Natural killer cell (primary cell): Measurements from ENCODE around the gene SLC6A16. TPM values are rescaled to one million over a fixed set of nuclear protein-coding genes. Genes with fewer than 3 reads are reported as not detected.
"Not testable (repeated sequence)": the region's sequence is repeated elsewhere in the genome, so short reads cannot be mapped to it uniquely, and the experiment has no call there.

Source experiments
- ATAC-seq, 3 donors: fragments of 150-1000 bp in 2 of 3; fragments of 200-7000 bp in 1 of 3; cut with Tn5 transposase; 1 replicate in 1 of 3; 2 replicates in 2 of 3; pipeline ENCODE4 v1.10.0; 2021; ENCODE audit warnings: mild to moderate bottlenecking in 2 of 3, moderate library complexity in 2 of 3
- DNase-seq, 2 donors: peaks; one replicate each; pipeline versions ENCODE4 v3.0.0 to v3.0.0-alpha.2; 2013 to 2021; ENCODE audit warnings: mixed read lengths in 1 of 2
- H3K27ac ChIP-seq: one replicate; pipeline ENCODE4 v1.5.1; 2013; ENCODE audit warnings: mild to moderate bottlenecking, low read length
- H3K27me3 ChIP-seq: one replicate; pipeline ENCODE4 v1.6.1; 2013; ENCODE audit warnings: low read length; ENCODE audit not compliant: control insufficient read depth, insufficient read depth
- H3K36me3 ChIP-seq: one replicate; pipeline ENCODE4 v1.6.1; 2013; ENCODE audit warnings: low read length; ENCODE audit not compliant: control insufficient read depth, insufficient read depth
- H3K4me1 ChIP-seq: one replicate; pipeline ENCODE4 v1.6.1; 2013; ENCODE audit warnings: low read length; ENCODE audit not compliant: control insufficient read depth, insufficient read depth
- H3K4me3 ChIP-seq: one replicate; pipeline ENCODE4 v1.5.1; 2013; ENCODE audit warnings: low read length
- H3K9me3 ChIP-seq: one replicate; pipeline ENCODE4 v1.6.1; 2013; ENCODE audit warnings: low read length; ENCODE audit not compliant: control insufficient read depth, insufficient read depth
- H3K27ac Mint-ChIP-seq, 2 donors: one replicate each; pipeline ENCODE4 v1.8.0; 2022; ENCODE audit warnings: mild to moderate bottlenecking in 2 of 2, mixed read lengths in 2 of 2, moderate library complexity in 1 of 2
- H3K27me3 Mint-ChIP-seq, 2 donors: one replicate each; pipeline ENCODE4 v1.8.0; 2022; ENCODE audit warnings: low read depth in 2 of 2, mixed read lengths in 2 of 2
- H3K36me3 Mint-ChIP-seq: one replicate; pipeline ENCODE4 v1.8.0; 2022; ENCODE audit warnings: mixed read lengths
- H3K4me1 Mint-ChIP-seq, 2 donors: one replicate each; pipeline ENCODE4 v1.8.0; 2022; ENCODE audit warnings: mixed read lengths in 2 of 2
- H3K4me3 Mint-ChIP-seq: one replicate; pipeline ENCODE4 v1.8.0; 2022; ENCODE audit warnings: mild to moderate bottlenecking, moderate library complexity, mixed read lengths
- H3K9me3 Mint-ChIP-seq, 2 donors: one replicate each; pipeline ENCODE4 v1.8.0; 2022; ENCODE audit warnings: mixed read lengths in 2 of 2
- WGBS: methylation state at CpG from one replicate; pipeline ENCODE4 v1.1.7; 2013; ENCODE audit warnings: missing lambda C conversion rate; ENCODE audit not compliant: insufficient coverage; 5-methylcytosine and 5-hydroxymethylcytosine counted together
- intact Hi-C: fragments of 100-400 bp; cut with micrococcal nuclease; formaldehyde crosslinking; loops from one replicate; pipeline ENCODE4 v1.14.2; 2022
- total RNA-seq, 4 donors: library from RNA; stranded (reverse); fragments of 120-200 nt in 1 of 4; gene quantifications; one replicate each; pipeline versions ENCODE4 v1.2.3 to v1.2.4, GENCODE V29; 2013 to 2022
- TF ChIP-seq, protein P1 (sequence below): fragments of 200-600 bp; IDR thresholded peaks from one replicate; pipeline ENCODE4 v1.8.0; 2022; ENCODE audit warnings: antibody characterized with exemption

The SLC6A16 gene
- total RNA-seq, 3 donors from 2014 or later (not counting 1 experiment from before 2014, with no cell fraction given), result 7.2 to 11.5 (median 10.8) TPM

DNA sequence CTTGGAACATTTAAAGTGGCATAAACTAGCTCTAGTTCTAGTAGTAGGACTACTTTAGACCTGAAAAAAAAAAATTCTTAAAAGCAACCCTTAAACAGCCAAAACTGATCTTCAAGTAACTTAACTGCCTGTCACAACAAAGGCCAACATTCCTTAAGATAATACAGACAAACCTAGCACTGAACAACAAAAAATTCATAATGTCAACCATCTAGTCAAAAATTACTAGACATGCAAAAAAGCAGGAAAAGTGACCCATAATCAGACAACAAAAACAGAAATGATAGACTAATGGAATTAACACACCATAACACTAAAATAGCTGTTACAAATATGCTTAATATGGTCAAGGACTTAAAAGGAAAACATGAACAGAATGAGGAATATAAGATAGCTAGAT is 6.7 kb downstream of the SLC6A16 start:
- ATAC-seq, result no peak
- H3K36me3 ChIP-seq, result peaks cover 4% of the 10 kb centered on the region
- peaks cover 7% of the 10 kb centered on the region for H3K9me3 ChIP-seq
- Mint-ChIP-seq H3K27ac (no peak overlapping the region), H3K36me3 (peaks cover 13% of the 10 kb centered on the region), H3K27me3 (no peaks in the 10 kb centered on the region), H3K4me1 (peaks cover 6% of the 10 kb centered on the region in 2 donors), H3K4me3 (no peak overlapping the region), H3K9me3 (no peaks in the 10 kb centered on the region)
- no peak overlapping the region for H3K27ac ChIP-seq
- no peaks in the 10 kb centered on the region for H3K27me3 ChIP-seq
- no peak for DNase-seq
- TF ChIP-seq, protein P1, sequence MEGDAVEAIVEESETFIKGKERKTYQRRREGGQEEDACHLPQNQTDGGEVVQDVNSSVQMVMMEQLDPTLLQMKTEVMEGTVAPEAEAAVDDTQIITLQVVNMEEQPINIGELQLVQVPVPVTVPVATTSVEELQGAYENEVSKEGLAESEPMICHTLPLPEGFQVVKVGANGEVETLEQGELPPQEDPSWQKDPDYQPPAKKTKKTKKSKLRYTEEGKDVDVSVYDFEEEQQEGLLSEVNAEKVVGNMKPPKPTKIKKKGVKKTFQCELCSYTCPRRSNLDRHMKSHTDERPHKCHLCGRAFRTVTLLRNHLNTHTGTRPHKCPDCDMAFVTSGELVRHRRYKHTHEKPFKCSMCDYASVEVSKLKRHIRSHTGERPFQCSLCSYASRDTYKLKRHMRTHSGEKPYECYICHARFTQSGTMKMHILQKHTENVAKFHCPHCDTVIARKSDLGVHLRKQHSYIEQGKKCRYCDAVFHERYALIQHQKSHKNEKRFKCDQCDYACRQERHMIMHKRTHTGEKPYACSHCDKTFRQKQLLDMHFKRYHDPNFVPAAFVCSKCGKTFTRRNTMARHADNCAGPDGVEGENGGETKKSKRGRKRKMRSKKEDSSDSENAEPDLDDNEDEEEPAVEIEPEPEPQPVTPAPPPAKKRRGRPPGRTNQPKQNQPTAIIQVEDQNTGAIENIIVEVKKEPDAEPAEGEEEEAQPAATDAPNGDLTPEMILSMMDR, result no peak
- intact Hi-C loops, result no loop called here
- H3K4me3 ChIP-seq, result no peak overlapping the region
- H3K4me1 ChIP-seq, result no peaks in the 10 kb centered on the region

DNA sequence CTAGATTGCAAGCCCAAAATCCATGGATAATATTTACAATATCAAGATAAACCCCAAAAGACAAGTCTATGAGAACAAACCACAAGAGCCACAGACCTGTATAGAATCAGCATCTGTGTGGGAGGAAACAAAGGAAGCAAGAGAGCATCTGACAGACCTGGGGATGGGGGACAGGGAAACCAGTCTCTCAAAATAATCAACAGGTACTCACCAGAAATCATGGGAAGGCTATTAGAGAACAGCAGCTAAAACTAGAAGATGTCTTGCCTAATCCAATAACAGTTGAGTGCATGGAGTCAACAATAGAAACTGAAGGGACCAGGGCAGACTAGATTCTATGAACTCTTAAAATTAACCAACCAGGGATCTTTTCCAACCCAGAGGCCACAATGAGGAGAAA is 8.7 kb downstream of the SLC6A16 start:
- no peaks in the 10 kb centered on the region for H3K27me3 ChIP-seq
- Mint-ChIP-seq H3K9me3 (no peaks in the 10 kb centered on the region), H3K4me1 (peaks cover 6% of the 10 kb centered on the region in 2 donors), H3K4me3 (no peak overlapping the region), H3K36me3 (peaks cover 13% of the 10 kb centered on the region), H3K27me3 (no peaks in the 10 kb centered on the region), H3K27ac (no peak overlapping the region)
- ATAC-seq, result no peak
- TF ChIP-seq, protein P1, result no peak
- H3K27ac ChIP-seq, result no peak overlapping the region
- intact Hi-C loops, result no loop called here
- peaks cover 4% of the 10 kb centered on the region for H3K36me3 ChIP-seq
- H3K9me3 ChIP-seq, result peaks cover 7% of the 10 kb centered on the region
- H3K4me3 ChIP-seq, result no peak overlapping the region
- no peak for DNase-seq
- no peaks in the 10 kb centered on the region for H3K4me1 ChIP-seq

DNA sequence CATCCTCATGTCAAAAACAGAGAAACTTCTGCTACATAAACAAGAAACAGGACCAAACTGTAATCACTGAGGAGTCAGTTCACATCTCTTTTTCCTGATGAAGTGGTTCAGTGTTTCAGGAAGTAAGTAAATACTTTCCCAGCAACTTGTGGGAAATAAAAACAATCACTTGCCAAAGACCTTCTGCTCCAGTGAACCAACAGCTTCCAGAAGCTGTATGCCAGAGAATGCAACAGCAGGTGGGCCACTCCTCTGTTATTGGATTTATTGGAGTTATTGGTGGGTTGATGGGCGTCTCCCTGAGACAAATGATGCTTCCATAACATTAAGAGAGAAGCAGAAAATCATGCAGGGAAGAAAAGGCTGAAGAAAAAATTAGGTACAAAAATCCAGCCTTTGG is 9.9 kb downstream of the SLC6A16 start:
- no peak overlapping the region for H3K4me3 ChIP-seq
- intact Hi-C loops, result no loop called here
- TF ChIP-seq, protein P1, result no peak
- peaks cover 7% of the 10 kb centered on the region for H3K9me3 ChIP-seq
- 93% methylated on average over 1 of the region's 1 CpG for WGBS
- H3K36me3 ChIP-seq, result peaks cover 16% of the 10 kb centered on the region
- H3K4me1 ChIP-seq, result peaks cover 3% of the 10 kb centered on the region
- Mint-ChIP-seq H3K36me3 (peaks cover 13% of the 10 kb centered on the region), H3K4me3 (no peak overlapping the region), H3K27me3 (no peaks in the 10 kb centered on the region), H3K4me1 (peaks cover 6% of the 10 kb centered on the region in 2 donors), H3K9me3 (no peaks in the 10 kb centered on the region), H3K27ac (no peak overlapping the region)
- ATAC-seq (no peak), DNase-seq (no peak)
- H3K27me3 ChIP-seq, result no peaks in the 10 kb centered on the region
- no peak overlapping the region for H3K27ac ChIP-seq

DNA sequence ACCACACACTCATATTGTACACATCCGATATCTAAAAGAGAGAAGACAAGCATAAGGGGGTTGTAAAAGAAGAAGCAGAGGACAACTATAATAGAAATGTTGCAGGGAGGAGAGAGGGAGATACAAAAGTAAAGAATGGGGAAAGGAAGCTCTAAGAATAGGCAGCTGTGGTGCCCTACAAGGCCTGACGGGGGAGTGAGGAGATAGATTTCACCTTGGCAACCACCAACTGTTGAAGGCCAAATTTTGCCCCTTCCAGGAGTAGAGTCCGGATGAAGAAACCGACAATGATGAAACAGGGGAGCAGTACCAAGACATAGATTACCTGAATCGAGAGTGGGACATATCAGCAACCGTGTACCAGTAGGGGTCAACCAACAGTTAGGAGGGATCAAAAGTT is 15.9 kb downstream of the SLC6A16 start:
- TF ChIP-seq, protein P1, result no peak
- Histone ChIP-seq H3K4me3 (no peak overlapping the region), H3K4me1 (peaks cover 3% of the 10 kb centered on the region), H3K27ac (no peak overlapping the region), H3K9me3 (no peaks in the 10 kb centered on the region), H3K27me3 (no peaks in the 10 kb centered on the region), H3K36me3 (peaks cover 12% of the 10 kb centered on the region)
- intact Hi-C loops, result no loop called here
- peaks cover 11% of the 10 kb centered on the region for H3K36me3 Mint-ChIP-seq
- H3K27me3 Mint-ChIP-seq, result no peaks in the 10 kb centered on the region
- H3K4me3 Mint-ChIP-seq, result no peak overlapping the region
- H3K9me3 Mint-ChIP-seq, result no peaks in the 10 kb centered on the region
- 92% methylated on average over 6 of the region's 6 CpGs for WGBS
- no peak for ATAC-seq
- no peaks in the 10 kb centered on the region for H3K4me1 Mint-ChIP-seq
- DNase-seq, result no peak
- no peak overlapping the region for H3K27ac Mint-ChIP-seq

DNA sequence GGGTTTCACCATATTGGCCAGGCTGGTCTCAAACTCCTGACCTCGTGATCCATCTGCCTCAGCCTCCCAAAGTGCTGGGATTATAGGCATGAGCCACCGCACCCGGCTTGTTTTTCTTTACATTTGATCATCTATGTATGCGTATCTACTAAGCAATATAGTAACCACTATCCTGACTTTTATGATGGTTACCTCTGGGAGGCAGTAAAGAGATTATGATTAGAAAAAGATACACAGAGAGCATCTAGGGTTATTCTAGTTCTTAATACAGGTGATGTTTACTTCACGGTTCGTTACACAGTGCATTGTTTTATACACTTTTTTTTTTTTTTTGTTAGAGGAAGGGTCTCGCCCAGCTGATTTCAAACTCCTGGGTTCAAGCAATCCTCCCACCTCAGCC is 18.3 kb downstream of the SLC6A16 start:
- H3K27me3 Mint-ChIP-seq, H3K9me3 Mint-ChIP-seq, ATAC-seq, intact Hi-C loops, H3K4me3 ChIP-seq, H3K4me3 Mint-ChIP-seq, H3K4me1 Mint-ChIP-seq, H3K27ac Mint-ChIP-seq, H3K27me3 ChIP-seq, H3K9me3 ChIP-seq, DNase-seq, H3K27ac ChIP-seq, H3K4me1 ChIP-seq: not testable (repeated sequence)
- H3K36me3 Mint-ChIP-seq, result peaks cover 18% of the 10 kb centered on the region
- 91% methylated on average over 1 of the region's 7 CpGs for WGBS
- peaks cover 12% of the 10 kb centered on the region for H3K36me3 ChIP-seq
